Activated CD4-positive, alpha-beta T cell treated with anti-CD3 and anti-CD28 coated beads for 36 hours (primary cell): ENCODE results near the gene PLCXD3. TPM values are rescaled to one million over a fixed set of nuclear protein-coding genes. Genes with fewer than 3 reads are reported as not detected.

ENCODE experiments used
- ATAC-seq: fragments of 200-7000 bp; cut with Tn5 transposase; one replicate; pipeline ENCODE4 v1.10.0; 2021; ENCODE audit warnings: mild to moderate bottlenecking, moderate library complexity
- CTCF ChIA-PET: fragments of 350-600 bp; sonication (Branson Sonifier 250); formaldehyde crosslinking; loops from one replicate; lab custom pipeline; 2021; ENCODE audit warnings: antibody characterized with exemption; lab: Charles Lee
- POLR2A ChIA-PET: fragments of 350-600 bp; sonication (Branson Sonifier 250); formaldehyde crosslinking; loops from one replicate; lab custom pipeline; 2021; ENCODE audit warnings: antibody characterized with exemption, inconsistent platforms; lab: Charles Lee
- DNase-seq: peaks from one replicate; pipeline ENCODE4 v3.0.0-alpha.2; 2020
- H3K27ac Mint-ChIP-seq: one replicate; pipeline ENCODE4 v1.8.0; 2021; ENCODE audit warnings: mixed read lengths
- H3K27me3 Mint-ChIP-seq: one replicate; pipeline ENCODE4 v1.8.0; 2021; ENCODE audit warnings: mixed read lengths
- H3K36me3 Mint-ChIP-seq: one replicate; pipeline ENCODE4 v1.8.0; 2021; ENCODE audit warnings: low read depth, mixed read lengths
- H3K4me1 Mint-ChIP-seq: one replicate; pipeline ENCODE4 v1.8.0; 2021; ENCODE audit warnings: mixed read lengths
- H3K4me3 Mint-ChIP-seq: one replicate; pipeline ENCODE4 v1.8.0; 2021; ENCODE audit warnings: mild to moderate bottlenecking, moderate library complexity, mixed read lengths
- H3K9me3 Mint-ChIP-seq: one replicate; pipeline ENCODE4 v1.8.0; 2021; ENCODE audit warnings: low read depth, mixed read lengths
- intact Hi-C, 2 experiments: fragments of 100-400 bp; cut with DNase I in 1 of 2; cut with micrococcal nuclease in 1 of 2; formaldehyde crosslinking; loops; one replicate each; pipeline versions ENCODE4 v1.14.2 to v1.15.1; 2022 to 2024; cut with DNase I, micrococcal nuclease
- total RNA-seq, 2 experiments: library from RNA; stranded (reverse); gene quantifications; one replicate each; pipeline ENCODE4 v1.2.3, GENCODE V29; 2021

The PLCXD3 gene
- total RNA-seq, 2 experiments from 2014 or later = not detected

GRCh38 chr5:41277476-41278245 is 232.7 kb downstream of the PLCXD3 start:
- no peak overlapping the region for H3K4me3 Mint-ChIP-seq
- ATAC-seq = no peak
- ChIA-PET CTCF (no interaction called here), POLR2A (no interaction called here)
- H3K27ac Mint-ChIP-seq = no peak overlapping the region
- no peaks in the 10 kb centered on the region for H3K4me1 Mint-ChIP-seq
- no peaks in the 10 kb centered on the region for H3K9me3 Mint-ChIP-seq
- H3K36me3 Mint-ChIP-seq = no peaks in the 10 kb centered on the region
- peaks cover 6% of the 10 kb centered on the region for H3K27me3 Mint-ChIP-seq
- DNase-seq = no peak
- intact Hi-C loops = no loop called here

DNA sequence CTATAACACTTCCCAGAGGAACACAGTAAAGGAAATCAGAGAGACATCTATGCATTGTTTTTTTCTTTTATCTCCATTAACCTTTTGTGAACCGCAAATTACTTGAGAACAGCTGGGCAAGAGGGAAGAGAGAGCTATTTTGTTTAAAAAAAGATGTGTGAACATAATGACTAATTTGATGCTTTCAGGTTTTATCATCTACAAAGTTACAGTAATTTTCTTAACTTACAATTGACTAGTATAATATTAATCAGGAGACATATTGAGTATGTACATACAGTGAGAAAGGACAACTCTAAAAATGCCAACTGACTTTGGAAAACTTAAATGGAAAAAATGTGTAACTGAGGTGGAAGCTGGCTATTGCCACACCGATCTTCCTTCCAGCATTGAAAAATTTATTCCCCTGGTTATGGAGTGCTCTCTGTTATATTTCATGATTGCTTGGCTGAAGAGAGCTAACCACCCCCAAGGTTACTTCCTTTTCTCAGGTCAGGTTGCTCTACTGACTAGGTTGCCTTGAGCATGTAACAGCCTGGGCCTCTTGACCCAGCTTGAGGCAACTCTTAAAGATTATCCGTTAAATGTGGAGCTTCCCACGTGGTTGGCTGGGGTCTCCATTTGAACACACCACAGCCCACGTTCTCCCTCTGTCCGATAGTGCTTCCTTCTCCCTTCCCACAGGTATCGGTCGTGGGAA is 234.4 kb downstream of the PLCXD3 start:
- ATAC-seq (no peak), DNase-seq (no peak)
- Mint-ChIP-seq H3K4me1 (no peaks in the 10 kb centered on the region), H3K27ac (no peak overlapping the region), H3K4me3 (no peak overlapping the region), H3K9me3 (no peaks in the 10 kb centered on the region), H3K27me3 (peaks cover 2% of the 10 kb centered on the region), H3K36me3 (no peaks in the 10 kb centered on the region)
- POLR2A ChIA-PET = no interaction called here
- intact Hi-C loops = no loop called here
- CTCF ChIA-PET = no interaction called here

DNA sequence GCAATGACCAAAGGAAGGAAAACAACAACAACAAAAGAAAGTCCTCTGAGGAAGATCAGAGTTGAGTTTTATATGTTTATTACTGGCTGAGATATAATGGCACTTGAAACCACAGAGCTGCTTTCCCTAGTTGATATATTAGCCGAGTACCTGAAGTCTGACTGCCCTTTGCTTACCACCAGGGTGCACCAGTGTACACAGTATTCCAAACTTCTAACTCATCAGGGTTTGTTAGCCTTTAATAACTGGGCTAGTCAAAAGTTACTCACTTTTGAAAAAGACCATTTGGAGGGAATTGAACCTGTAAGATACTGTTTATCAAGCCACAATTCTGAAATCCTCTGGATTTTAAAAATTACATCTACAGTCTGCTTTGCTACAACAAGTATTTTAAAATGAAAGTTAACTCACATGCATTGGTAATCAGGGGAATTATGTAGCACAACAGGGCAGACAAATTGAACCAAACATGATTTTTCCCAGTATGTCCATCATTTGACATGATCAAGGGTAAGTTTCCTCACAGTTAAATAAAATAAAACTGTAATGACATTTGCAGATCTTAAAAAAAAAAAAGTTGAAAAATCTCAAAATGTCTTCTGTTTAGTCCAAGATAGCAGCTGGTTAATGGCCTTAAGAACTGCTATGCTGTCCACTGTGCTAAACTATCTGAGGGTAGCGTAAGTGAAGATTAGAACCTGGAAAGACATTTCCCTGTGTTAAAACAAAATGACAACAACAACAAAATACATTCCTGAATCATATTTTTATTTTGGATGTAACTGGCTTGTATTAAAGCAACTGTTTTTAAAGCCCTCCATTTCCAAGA is 239.8 kb downstream of the PLCXD3 start:
- H3K27me3 Mint-ChIP-seq = peaks cover 2% of the 10 kb centered on the region
- ATAC-seq = peak; percentile 39
- intact Hi-C loops = no loop called here
- H3K9me3 Mint-ChIP-seq = no peaks in the 10 kb centered on the region
- no peak overlapping the region for H3K4me3 Mint-ChIP-seq
- CTCF ChIA-PET = interaction anchor here (0.6 to 0.7 kb wide), 3 partner anchors 8 to 573 kb away, joined by 3 to 5 read pairs (median 5); no protein-coding TSS in a partner anchor
- H3K4me1 Mint-ChIP-seq = no peaks in the 10 kb centered on the region
- POLR2A ChIA-PET = no interaction called here
- H3K27ac Mint-ChIP-seq = no peak overlapping the region
- DNase-seq = peak; percentile 21
- no peaks in the 10 kb centered on the region for H3K36me3 Mint-ChIP-seq

DNA sequence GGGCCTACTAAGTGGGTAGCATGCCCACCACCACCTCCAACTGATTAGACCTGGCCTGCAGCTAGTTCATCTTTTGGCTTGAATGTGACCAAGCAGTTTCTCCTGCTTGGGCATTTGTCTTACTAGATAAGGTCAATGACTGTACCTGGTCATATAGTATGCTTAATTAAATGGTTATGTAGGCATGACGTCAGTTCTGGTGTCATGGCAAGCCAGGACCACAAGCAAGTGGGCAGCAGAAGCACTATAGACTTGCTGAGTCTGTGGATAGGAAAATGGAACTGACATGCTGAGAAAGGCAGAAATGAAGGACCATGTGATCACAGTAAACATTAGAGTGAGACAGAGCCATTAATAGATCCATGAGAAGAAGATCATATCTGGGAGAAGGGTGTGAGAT is 241.5 kb downstream of the PLCXD3 start:
- Mint-ChIP-seq H3K36me3 (no peaks in the 10 kb centered on the region), H3K4me3 (no peak overlapping the region), H3K4me1 (no peaks in the 10 kb centered on the region), H3K9me3 (no peaks in the 10 kb centered on the region), H3K27ac (no peak overlapping the region), H3K27me3 (no peaks in the 10 kb centered on the region)
- DNase-seq (no peak), ATAC-seq (no peak)
- intact Hi-C loops = loop anchor here in 1 of 2 experiments (2.0 kb wide), 1 partner anchor 570 kb away; no protein-coding TSS in a partner anchor
- ChIA-PET CTCF (no interaction called here), POLR2A (no interaction called here)

- no peaks in the 10 kb centered on the region for H3K9me3 Mint-ChIP-seq
Measured at GRCh38 chr5:41266377-41266776, 244.0 kb downstream of the PLCXD3 start.

GRCh38 chr5:41264019-41264418 is 246.4 kb downstream of the PLCXD3 start:
- H3K36me3 Mint-ChIP-seq = no peaks in the 10 kb centered on the region
- peaks cover 2% of the 10 kb centered on the region for H3K27me3 Mint-ChIP-seq
- no peak overlapping the region for H3K27ac Mint-ChIP-seq
- ATAC-seq = no peak
- intact Hi-C loops = no loop called here
- ChIA-PET POLR2A (no interaction called here), CTCF (no interaction called here)
- no peak overlapping the region for H3K4me3 Mint-ChIP-seq
- no peak for DNase-seq
- H3K9me3 Mint-ChIP-seq = no peaks in the 10 kb centered on the region
- no peaks in the 10 kb centered on the region for H3K4me1 Mint-ChIP-seq

More at GRCh38 chr5:41266377-41266776, 244.0 kb downstream of the PLCXD3 start:
- Mint-ChIP-seq H3K27me3 (peaks cover 2% of the 10 kb centered on the region), H3K36me3 (no peaks in the 10 kb centered on the region), H3K27ac (no peak overlapping the region), H3K4me1 (no peaks in the 10 kb centered on the region), H3K4me3 (no peak overlapping the region)
- CTCF ChIA-PET = interaction anchor here (1.0 kb wide), 1 partner anchor 577 kb away, joined by 3 read pairs; no protein-coding TSS in a partner anchor
- POLR2A ChIA-PET = no interaction called here
- ATAC-seq = no peak
- no peak for DNase-seq
- intact Hi-C loops = no loop called here

- H3K9me3 Mint-ChIP-seq = no peaks in the 10 kb centered on the region
- H3K27me3 Mint-ChIP-seq = peaks cover 2% of the 10 kb centered on the region
- no peaks in the 10 kb centered on the region for H3K4me1 Mint-ChIP-seq
- POLR2A ChIA-PET = no interaction called here
- no peak overlapping the region for H3K27ac Mint-ChIP-seq
- CTCF ChIA-PET = no interaction called here
- DNase-seq (no peak), ATAC-seq (no peak)
- intact Hi-C loops = no loop called here
- no peak overlapping the region for H3K4me3 Mint-ChIP-seq
- no peaks in the 10 kb centered on the region for H3K36me3 Mint-ChIP-seq
Measured at GRCh38 chr5:41263335-41263734, 247.1 kb downstream of the PLCXD3 start.
